WTC11 (cell line): ENCODE results near the gene TMEM145. TPM values are rescaled to one million over a fixed set of nuclear protein-coding genes. Genes with fewer than 3 reads are reported as not detected.

Experiments used
- ATAC-seq: fragments of 200-7000 bp; cut with Tn5 transposase; 2 replicates; pipeline ENCODE4 v1.10.0; 2021; ENCODE audit warnings: mild to moderate bottlenecking, moderate library complexity
- CTCF ChIA-PET: fragments of 300-600 bp; sonication (Branson Sonifier 250); formaldehyde crosslinking; loops from one replicate; lab custom pipeline; 2021; ENCODE audit warnings: antibody characterized with exemption; lab: Charles Lee
- POLR2A ChIA-PET: fragments of 350-600 bp; sonication (Branson Sonifier 250); formaldehyde crosslinking; loops from one replicate; lab custom pipeline; 2021; ENCODE audit warnings: antibody characterized with exemption; lab: Charles Lee
- DNase-seq: peaks from one replicate; pipeline ENCODE4 v3.0.0; 2021; ENCODE audit warnings: low spot score
- H3K27ac Mint-ChIP-seq: 2 replicates; pipeline ENCODE4 v1.8.0; 2021; ENCODE audit warnings: mixed read lengths
- H3K27me3 Mint-ChIP-seq: 2 replicates; pipeline ENCODE4 v1.8.0; 2021; ENCODE audit warnings: low read depth, mild to moderate bottlenecking, moderate library complexity, mixed read lengths
- H3K36me3 Mint-ChIP-seq: 2 replicates; pipeline ENCODE4 v1.8.0; 2021; ENCODE audit warnings: mixed read lengths
- H3K4me1 Mint-ChIP-seq: 2 replicates; pipeline ENCODE4 v1.8.0; 2022; ENCODE audit warnings: mixed read lengths
- H3K4me3 Mint-ChIP-seq: 2 replicates; pipeline ENCODE4 v1.8.0; 2021; ENCODE audit warnings: mild to moderate bottlenecking, moderate library complexity, mixed read lengths
- H3K9me3 Mint-ChIP-seq: 2 replicates; pipeline ENCODE4 v1.8.0; 2021; ENCODE audit warnings: mixed read lengths
- CREB1 ChIP-seq: sonication (generic); formaldehyde crosslinking; IDR thresholded peaks from 2 replicates; pipeline ENCODE4 v1.8.0; 2023; ENCODE audit warnings: mild to moderate bottlenecking, missing genetic modification reagents
- CREM ChIP-seq: sonication (generic); formaldehyde crosslinking; IDR thresholded peaks from 2 replicates; pipeline ENCODE4 v1.8.1; 2022; ENCODE audit warnings: mild to moderate bottlenecking, missing genetic modification reagents, moderate library complexity
- E2F5 ChIP-seq: sonication (generic); formaldehyde crosslinking; IDR thresholded peaks from 2 replicates; pipeline ENCODE4 v1.8.1; 2022; ENCODE audit warnings: mild to moderate bottlenecking, moderate library complexity, missing genetic modification reagents
- ETV6 ChIP-seq: sonication (generic); formaldehyde crosslinking; IDR thresholded peaks from 2 replicates; pipeline ENCODE4 v1.8.1; 2022; ENCODE audit warnings: mild to moderate bottlenecking, missing genetic modification reagents
- FOXJ3 ChIP-seq: sonication (generic); formaldehyde crosslinking; IDR thresholded peaks from 2 replicates; pipeline ENCODE4 v1.9.0; 2021; ENCODE audit warnings: missing genetic modification reagents, mild to moderate bottlenecking, borderline replicate concordance
- FOXP4 ChIP-seq: sonication (generic); formaldehyde crosslinking; IDR thresholded peaks from 2 replicates; pipeline ENCODE4 v1.8.0; 2022; ENCODE audit warnings: mild to moderate bottlenecking, missing genetic modification reagents
- MLX ChIP-seq: sonication (generic); formaldehyde crosslinking; IDR thresholded peaks from 2 replicates; pipeline ENCODE4 v1.8.1; 2023; ENCODE audit warnings: mild to moderate bottlenecking, missing genetic modification reagents, moderate library complexity
- NFE2L1 ChIP-seq: sonication (generic); formaldehyde crosslinking; IDR thresholded peaks from 2 replicates; pipeline ENCODE4 v1.8.1; 2023; ENCODE audit warnings: missing genetic modification reagents
- RELA ChIP-seq: sonication (generic); formaldehyde crosslinking; IDR thresholded peaks from 2 replicates; pipeline ENCODE4 v1.8.1; 2022; ENCODE audit warnings: missing genetic modification reagents, mild to moderate bottlenecking, borderline replicate concordance
- SOX15 ChIP-seq: fragments of 250-450 bp; sonication (Bioruptor Pico); IDR thresholded peaks from 2 replicates; pipeline ENCODE4 v1.9.0; 2021; ENCODE audit warnings: mild to moderate bottlenecking
- TCF7 ChIP-seq: sonication (generic); formaldehyde crosslinking; IDR thresholded peaks from 2 replicates; pipeline ENCODE4 v1.8.0; 2022; ENCODE audit warnings: mild to moderate bottlenecking, low read depth, missing genetic modification reagents, moderate library complexity
- TEAD4 ChIP-seq: sonication (generic); formaldehyde crosslinking; IDR thresholded peaks from 2 replicates; pipeline ENCODE4 v1.8.0; 2022; ENCODE audit warnings: mild to moderate bottlenecking, missing genetic modification reagents
- TP53 ChIP-seq: sonication (generic); formaldehyde crosslinking; IDR thresholded peaks from 2 replicates; pipeline ENCODE4 v1.8.1; 2023; ENCODE audit warnings: mild to moderate bottlenecking, missing genetic modification reagents
- ZNF121 ChIP-seq: sonication (generic); formaldehyde crosslinking; IDR thresholded peaks from 2 replicates; pipeline ENCODE4 v1.8.0; 2023; ENCODE audit warnings: missing genetic modification reagents
- ZNF423 ChIP-seq: fragments of 250-450 bp; sonication (Bioruptor Pico); IDR thresholded peaks from 2 replicates; pipeline ENCODE4 v2.1.2; 2022; ENCODE audit warnings: mild to moderate bottlenecking, moderate library complexity
- ZNF532 ChIP-seq: fragments of 250-450 bp; sonication (Bioruptor Pico); IDR thresholded peaks from 2 replicates; pipeline ENCODE4 v1.9.0; 2021; ENCODE audit warnings: mild to moderate bottlenecking, borderline replicate concordance
- ZNF671 ChIP-seq: fragments of 250-450 bp; sonication (Bioruptor Pico); IDR thresholded peaks from 2 replicates; pipeline ENCODE4 v1.8.0; 2021; ENCODE audit warnings: mild to moderate bottlenecking
- total RNA-seq: library from RNA; stranded (reverse); gene quantifications from 3 replicates; pipeline ENCODE4 v1.2.3, GENCODE V29; 2021
- TF ChIP-seq, protein P1 (sequence below): sonication (generic); formaldehyde crosslinking; IDR thresholded peaks from 2 replicates; pipeline ENCODE4 v1.8.0; 2023; ENCODE audit warnings: missing genetic modification reagents, mild to moderate bottlenecking, borderline replicate concordance
- TF ChIP-seq, protein P2 (sequence below): sonication (generic); formaldehyde crosslinking; IDR thresholded peaks from 2 replicates; pipeline ENCODE4 v1.8.0; 2022; ENCODE audit warnings: missing genetic modification reagents

The TMEM145 gene
- total RNA-seq, 1 experiment from 2014 or later: 6.9 TPM

DNA sequence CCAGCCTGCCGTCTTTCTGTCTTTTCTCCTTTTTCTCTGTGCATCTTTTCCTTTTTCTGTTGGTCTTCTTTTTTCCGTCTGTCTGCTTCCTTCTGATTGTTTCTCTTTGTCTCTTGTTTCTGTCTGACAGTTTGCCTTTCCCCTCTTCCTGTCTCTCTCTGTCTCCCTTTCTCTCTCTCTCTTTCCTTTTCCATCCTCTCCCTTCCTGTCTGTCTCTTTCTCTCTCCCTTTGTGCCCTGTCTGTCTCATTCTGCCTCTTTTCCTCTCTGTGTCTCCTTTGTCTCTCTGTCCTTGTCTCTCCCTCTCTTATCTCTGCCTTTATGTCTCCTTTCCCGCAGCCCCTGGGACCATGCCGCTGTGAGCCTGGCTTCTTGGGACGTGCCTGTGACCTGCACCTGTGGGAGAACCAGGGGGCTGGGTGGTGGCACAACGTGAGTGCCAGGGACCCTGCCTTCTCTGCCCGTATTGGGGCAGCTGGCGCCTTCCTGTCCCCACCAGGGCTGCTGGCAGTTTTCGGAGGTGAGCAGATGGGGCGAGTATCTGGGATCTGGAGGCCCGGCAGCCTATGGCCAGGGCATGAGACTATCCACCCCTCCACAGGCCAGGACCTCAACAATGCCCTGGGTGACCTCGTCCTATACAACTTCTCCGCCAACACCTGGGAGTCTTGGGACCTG is 21.7 kb downstream of the TMEM145 start:
- CTCF ChIA-PET: interaction anchor here (1.3 kb wide), 1 partner anchor 8 kb away, joined by 3 read pairs; no protein-coding TSS in a partner anchor
- H3K27ac Mint-ChIP-seq: no peak overlapping the region
- no peaks in the 10 kb centered on the region for H3K27me3 Mint-ChIP-seq
- ATAC-seq: no peak
- POLR2A ChIA-PET: no interaction called here
- TF ChIP-seq, protein P1, sequence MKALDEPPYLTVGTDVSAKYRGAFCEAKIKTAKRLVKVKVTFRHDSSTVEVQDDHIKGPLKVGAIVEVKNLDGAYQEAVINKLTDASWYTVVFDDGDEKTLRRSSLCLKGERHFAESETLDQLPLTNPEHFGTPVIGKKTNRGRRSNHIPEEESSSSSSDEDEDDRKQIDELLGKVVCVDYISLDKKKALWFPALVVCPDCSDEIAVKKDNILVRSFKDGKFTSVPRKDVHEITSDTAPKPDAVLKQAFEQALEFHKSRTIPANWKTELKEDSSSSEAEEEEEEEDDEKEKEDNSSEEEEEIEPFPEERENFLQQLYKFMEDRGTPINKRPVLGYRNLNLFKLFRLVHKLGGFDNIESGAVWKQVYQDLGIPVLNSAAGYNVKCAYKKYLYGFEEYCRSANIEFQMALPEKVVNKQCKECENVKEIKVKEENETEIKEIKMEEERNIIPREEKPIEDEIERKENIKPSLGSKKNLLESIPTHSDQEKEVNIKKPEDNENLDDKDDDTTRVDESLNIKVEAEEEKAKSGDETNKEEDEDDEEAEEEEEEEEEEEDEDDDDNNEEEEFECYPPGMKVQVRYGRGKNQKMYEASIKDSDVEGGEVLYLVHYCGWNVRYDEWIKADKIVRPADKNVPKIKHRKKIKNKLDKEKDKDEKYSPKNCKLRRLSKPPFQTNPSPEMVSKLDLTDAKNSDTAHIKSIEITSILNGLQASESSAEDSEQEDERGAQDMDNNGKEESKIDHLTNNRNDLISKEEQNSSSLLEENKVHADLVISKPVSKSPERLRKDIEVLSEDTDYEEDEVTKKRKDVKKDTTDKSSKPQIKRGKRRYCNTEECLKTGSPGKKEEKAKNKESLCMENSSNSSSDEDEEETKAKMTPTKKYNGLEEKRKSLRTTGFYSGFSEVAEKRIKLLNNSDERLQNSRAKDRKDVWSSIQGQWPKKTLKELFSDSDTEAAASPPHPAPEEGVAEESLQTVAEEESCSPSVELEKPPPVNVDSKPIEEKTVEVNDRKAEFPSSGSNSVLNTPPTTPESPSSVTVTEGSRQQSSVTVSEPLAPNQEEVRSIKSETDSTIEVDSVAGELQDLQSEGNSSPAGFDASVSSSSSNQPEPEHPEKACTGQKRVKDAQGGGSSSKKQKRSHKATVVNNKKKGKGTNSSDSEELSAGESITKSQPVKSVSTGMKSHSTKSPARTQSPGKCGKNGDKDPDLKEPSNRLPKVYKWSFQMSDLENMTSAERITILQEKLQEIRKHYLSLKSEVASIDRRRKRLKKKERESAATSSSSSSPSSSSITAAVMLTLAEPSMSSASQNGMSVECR: no peak
- no peak for TF ChIP-seq TCF7 (CRISPR knock-in tag)
- TF ChIP-seq ZNF671 (CRISPR knock-in tag): no peak
- no peak for TF ChIP-seq E2F5 (CRISPR knock-in tag)
- no peak for TF ChIP-seq NFE2L1 (CRISPR knock-in tag)
- TF ChIP-seq ZNF532: no peak
- no peak for TF ChIP-seq ZNF121 (CRISPR knock-in tag)
- H3K4me3 Mint-ChIP-seq: no peak overlapping the region
- no peaks in the 10 kb centered on the region for H3K9me3 Mint-ChIP-seq
- peaks cover 8% of the 10 kb centered on the region for H3K4me1 Mint-ChIP-seq
- no peak for DNase-seq
- peaks cover 6% of the 10 kb centered on the region for H3K36me3 Mint-ChIP-seq

- no peak overlapping the region for H3K4me3 Mint-ChIP-seq
- DNase-seq (no peak), ATAC-seq (no peak)
- ChIA-PET CTCF (no interaction called here), POLR2A (no interaction called here)
- no peak overlapping the region for H3K27ac Mint-ChIP-seq
- peaks cover 6% of the 10 kb centered on the region for H3K36me3 Mint-ChIP-seq
- H3K27me3 Mint-ChIP-seq: no peaks in the 10 kb centered on the region
- H3K9me3 Mint-ChIP-seq: no peaks in the 10 kb centered on the region
- H3K4me1 Mint-ChIP-seq: peaks cover 2% of the 10 kb centered on the region
- TF ChIP-seq ZNF423 (CRISPR knock-in tag) (no peak), CREM (CRISPR knock-in tag) (no peak), TP53 (CRISPR knock-in tag) (no peak), FOXP4 (CRISPR knock-in tag) (no peak), CREB1 (CRISPR knock-in tag) (no peak), FOXJ3 (CRISPR knock-in tag) (no peak), ETV6 (CRISPR knock-in tag) (no peak), RELA (no peak), MLX (CRISPR knock-in tag) (no peak), TEAD4 (CRISPR knock-in tag) (no peak), SOX15 (no peak)
- TF ChIP-seq, protein P2, sequence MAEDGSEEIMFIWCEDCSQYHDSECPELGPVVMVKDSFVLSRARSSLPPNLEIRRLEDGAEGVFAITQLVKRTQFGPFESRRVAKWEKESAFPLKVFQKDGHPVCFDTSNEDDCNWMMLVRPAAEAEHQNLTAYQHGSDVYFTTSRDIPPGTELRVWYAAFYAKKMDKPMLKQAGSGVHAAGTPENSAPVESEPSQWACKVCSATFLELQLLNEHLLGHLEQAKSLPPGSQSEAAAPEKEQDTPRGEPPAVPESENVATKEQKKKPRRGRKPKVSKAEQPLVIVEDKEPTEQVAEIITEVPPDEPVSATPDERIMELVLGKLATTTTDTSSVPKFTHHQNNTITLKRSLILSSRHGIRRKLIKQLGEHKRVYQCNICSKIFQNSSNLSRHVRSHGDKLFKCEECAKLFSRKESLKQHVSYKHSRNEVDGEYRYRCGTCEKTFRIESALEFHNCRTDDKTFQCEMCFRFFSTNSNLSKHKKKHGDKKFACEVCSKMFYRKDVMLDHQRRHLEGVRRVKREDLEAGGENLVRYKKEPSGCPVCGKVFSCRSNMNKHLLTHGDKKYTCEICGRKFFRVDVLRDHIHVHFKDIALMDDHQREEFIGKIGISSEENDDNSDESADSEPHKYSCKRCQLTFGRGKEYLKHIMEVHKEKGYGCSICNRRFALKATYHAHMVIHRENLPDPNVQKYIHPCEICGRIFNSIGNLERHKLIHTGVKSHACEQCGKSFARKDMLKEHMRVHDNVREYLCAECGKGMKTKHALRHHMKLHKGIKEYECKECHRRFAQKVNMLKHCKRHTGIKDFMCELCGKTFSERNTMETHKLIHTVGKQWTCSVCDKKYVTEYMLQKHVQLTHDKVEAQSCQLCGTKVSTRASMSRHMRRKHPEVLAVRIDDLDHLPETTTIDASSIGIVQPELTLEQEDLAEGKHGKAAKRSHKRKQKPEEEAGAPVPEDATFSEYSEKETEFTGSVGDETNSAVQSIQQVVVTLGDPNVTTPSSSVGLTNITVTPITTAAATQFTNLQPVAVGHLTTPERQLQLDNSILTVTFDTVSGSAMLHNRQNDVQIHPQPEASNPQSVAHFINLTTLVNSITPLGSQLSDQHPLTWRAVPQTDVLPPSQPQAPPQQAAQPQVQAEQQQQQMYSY (CRISPR knock-in tag): no peak
Observed at GRCh38 chr19:42335374-42335936, 22.3 kb downstream of the TMEM145 start.
